GM23248 (cell line): ENCODE results near the gene BMERB1.

Experiments used
- EZH2 ChIP-seq: fragments of 200-600 bp; sonication (generic); IDR thresholded peaks from 2 replicates; pipeline ENCODE4 v1.6.1; 2018; ENCODE audit warnings: antibody characterized with exemption, mild to moderate bottlenecking; ENCODE audit not compliant: insufficient read depth, poor library complexity, severe bottlenecking
- EZH2phosphoT487 ChIP-seq: fragments of 200-600 bp; sonication (generic); IDR thresholded peaks from 2 replicates; pipeline ENCODE4 v1.6.1; 2018; ENCODE audit warnings: antibody characterized with exemption, moderate library complexity, mild to moderate bottlenecking, low read depth; ENCODE audit not compliant: insufficient read depth

- no peak for TF ChIP-seq EZH2
- TF ChIP-seq EZH2phosphoT487: no peak
Observed at GRCh38 chr16:15427648-15428239, 6.6 kb upstream of the BMERB1 start.
